ENCODE measurements around the gene NIPAL4. TPM values are rescaled to one million over a fixed set of nuclear protein-coding genes. Genes with fewer than 3 reads are reported as not detected.
"Not testable (repeated sequence)": the region's sequence is repeated elsewhere in the genome, so short reads cannot be mapped to it uniquely, and the experiment has no call there.

The NIPAL4 gene
- total RNA-seq, 1 experiment from 2014 or later, result 0.86 TPM

- Histone ChIP-seq H3K36me3 (ENCODE audit: control insufficient read depth, insufficient read depth, low read length) (no peaks in the 10 kb centered on the region), H3K4me1 (peaks cover 12% of the 10 kb centered on the region)
- CTCF ChIA-PET, result interaction anchor here (1.6 kb wide), 1 partner anchor 48 kb away, joined by 3 read pairs; no protein-coding TSS in a partner anchor
These were observed 19.8 kb downstream of the NIPAL4 start for GRCh38 chr5:157479612-157480510.

GRCh38 chr5:157481265-157481664, 21.3 kb downstream of the NIPAL4 start:
- no peak for TF ChIP-seq CTCF (IDR thresholded peaks at IDR 0.05; ENCODE audit: insufficient read depth in 1 of 2, low read depth in 1 of 2, low read length in 1 of 2, severe bottlenecking in 1 of 2, unreplicated experiment in 1 of 2)
- no peak for DNase-seq
- peaks cover 34% of the 10 kb centered on the region for H3K4me1 Mint-ChIP-seq (ENCODE audit: low read depth, unreplicated experiment)
- ChIA-PET POLR2A (no interaction called here), CTCF (no interaction called here)
- no peak overlapping the region for H3K27ac Mint-ChIP-seq (ENCODE audit: unreplicated experiment)
- BruUV-seq (replicated peaks), result no TSS peak
- Histone ChIP-seq H3K27me3 (replicated peaks; ENCODE audit: control insufficient read depth, insufficient read depth, low read length) (no peaks in the 10 kb centered on the region), H3K36me3 (ENCODE audit: control insufficient read depth, insufficient read depth, low read length) (no peaks in the 10 kb centered on the region), H3K4me1 (peaks cover 12% of the 10 kb centered on the region), H3K9me3 (no peaks in the 10 kb centered on the region), H3K4me3 (ENCODE audit: low read depth, low read length) (no peak overlapping the region)
- no peaks in the 10 kb centered on the region for H3K9me3 Mint-ChIP-seq (ENCODE audit: unreplicated experiment)
- H3K36me3 Mint-ChIP-seq (ENCODE audit: insufficient read depth, unreplicated experiment), result peaks cover 47% of the 10 kb centered on the region
- H3K27me3 Mint-ChIP-seq (ENCODE audit: insufficient read depth, unreplicated experiment), result no peaks in the 10 kb centered on the region
- intact Hi-C loops (cut with micrococcal nuclease; ENCODE audit: unreplicated experiment), result no loop called here
- no peak overlapping the region for H3K4me3 Mint-ChIP-seq (ENCODE audit: unreplicated experiment)

More at GRCh38 chr5:157479612-157480510, 19.8 kb downstream of the NIPAL4 start:
- Histone ChIP-seq H3K9me3 (no peaks in the 10 kb centered on the region), H3K4me3 (ENCODE audit: low read depth, low read length) (no peak overlapping the region), H3K27me3 (replicated peaks; ENCODE audit: control insufficient read depth, insufficient read depth, low read length) (no peaks in the 10 kb centered on the region)
- BruUV-seq (replicated peaks), result no TSS peak
- no peak for DNase-seq
- TF ChIP-seq CTCF (IDR thresholded peaks at IDR 0.05; ENCODE audit: insufficient read depth in 1 of 2, low read depth in 1 of 2, low read length in 1 of 2, severe bottlenecking in 1 of 2, unreplicated experiment in 1 of 2), result no peak
- peaks cover 26% of the 10 kb centered on the region for H3K4me1 Mint-ChIP-seq (ENCODE audit: low read depth, unreplicated experiment)
- intact Hi-C loops (cut with micrococcal nuclease; ENCODE audit: unreplicated experiment), result loop anchor here (5.0 kb wide), 1 partner anchor 333 kb away; no protein-coding TSS in a partner anchor
- H3K36me3 Mint-ChIP-seq (ENCODE audit: insufficient read depth, unreplicated experiment), result peaks cover 45% of the 10 kb centered on the region
- H3K9me3 Mint-ChIP-seq (ENCODE audit: unreplicated experiment), result no peaks in the 10 kb centered on the region
- no peak overlapping the region for H3K4me3 Mint-ChIP-seq (ENCODE audit: unreplicated experiment)
- H3K27ac Mint-ChIP-seq (ENCODE audit: unreplicated experiment), result no peak overlapping the region
- POLR2A ChIA-PET, result no interaction called here
- no peaks in the 10 kb centered on the region for H3K27me3 Mint-ChIP-seq (ENCODE audit: insufficient read depth, unreplicated experiment)

- Mint-ChIP-seq H3K36me3 (ENCODE audit: insufficient read depth, unreplicated experiment) (peaks cover 46% of the 10 kb centered on the region), H3K4me1 (ENCODE audit: low read depth, unreplicated experiment) (peaks cover 34% of the 10 kb centered on the region), H3K4me3 (ENCODE audit: unreplicated experiment) (no peak overlapping the region), H3K9me3 (ENCODE audit: unreplicated experiment) (no peaks in the 10 kb centered on the region), H3K27me3 (ENCODE audit: insufficient read depth, unreplicated experiment) (no peaks in the 10 kb centered on the region), H3K27ac (ENCODE audit: unreplicated experiment) (no peak overlapping the region)
- intact Hi-C loops (cut with micrococcal nuclease; ENCODE audit: unreplicated experiment), result no loop called here
- Histone ChIP-seq H3K27me3 (replicated peaks; ENCODE audit: control insufficient read depth, insufficient read depth, low read length) (no peaks in the 10 kb centered on the region), H3K36me3 (ENCODE audit: control insufficient read depth, insufficient read depth, low read length) (no peaks in the 10 kb centered on the region; the same call in 1 of the 2 replicates), H3K9me3 (no peaks in the 10 kb centered on the region), H3K4me3 (ENCODE audit: low read depth, low read length) (no peak overlapping the region), H3K4me1 (peaks cover 12% of the 10 kb centered on the region)
- DNase-seq, result no peak
- TF ChIP-seq CTCF (IDR thresholded peaks at IDR 0.05; ENCODE audit: insufficient read depth in 1 of 2, low read depth in 1 of 2, low read length in 1 of 2, severe bottlenecking in 1 of 2, unreplicated experiment in 1 of 2), result no peak
- BruUV-seq (replicated peaks), result no TSS peak
- ChIA-PET CTCF (no interaction called here), POLR2A (no interaction called here)
These were observed 21.7 kb downstream of the NIPAL4 start for GRCh38 chr5:157481666-157482065.

GRCh38 chr5:157482702-157483101, 22.7 kb downstream of the NIPAL4 start:
- H3K27me3 ChIP-seq (replicated peaks; ENCODE audit: control insufficient read depth, insufficient read depth, low read length); H3K9me3 Mint-ChIP-seq (ENCODE audit: unreplicated experiment); H3K4me3 Mint-ChIP-seq (ENCODE audit: unreplicated experiment); H3K4me3 ChIP-seq (ENCODE audit: low read depth, low read length); BruUV-seq (replicated peaks); DNase-seq; CTCF ChIA-PET; H3K9me3 ChIP-seq; H3K36me3 ChIP-seq (ENCODE audit: control insufficient read depth, insufficient read depth, low read length); H3K27me3 Mint-ChIP-seq (ENCODE audit: insufficient read depth, unreplicated experiment); POLR2A ChIA-PET; H3K4me1 ChIP-seq; intact Hi-C loops (cut with micrococcal nuclease; ENCODE audit: unreplicated experiment); H3K27ac Mint-ChIP-seq (ENCODE audit: unreplicated experiment): not testable (repeated sequence)
- H3K36me3 Mint-ChIP-seq (ENCODE audit: insufficient read depth, unreplicated experiment), result peaks cover 39% of the 10 kb centered on the region
- peaks cover 25% of the 10 kb centered on the region for H3K4me1 Mint-ChIP-seq (ENCODE audit: low read depth, unreplicated experiment)
